ENCODE results near the gene FAM81A.
"Not testable (repeated sequence)": the region's sequence is repeated elsewhere in the genome, so short reads cannot be mapped to it uniquely, and the experiment has no call there.

Gene FAM81A

DNA sequence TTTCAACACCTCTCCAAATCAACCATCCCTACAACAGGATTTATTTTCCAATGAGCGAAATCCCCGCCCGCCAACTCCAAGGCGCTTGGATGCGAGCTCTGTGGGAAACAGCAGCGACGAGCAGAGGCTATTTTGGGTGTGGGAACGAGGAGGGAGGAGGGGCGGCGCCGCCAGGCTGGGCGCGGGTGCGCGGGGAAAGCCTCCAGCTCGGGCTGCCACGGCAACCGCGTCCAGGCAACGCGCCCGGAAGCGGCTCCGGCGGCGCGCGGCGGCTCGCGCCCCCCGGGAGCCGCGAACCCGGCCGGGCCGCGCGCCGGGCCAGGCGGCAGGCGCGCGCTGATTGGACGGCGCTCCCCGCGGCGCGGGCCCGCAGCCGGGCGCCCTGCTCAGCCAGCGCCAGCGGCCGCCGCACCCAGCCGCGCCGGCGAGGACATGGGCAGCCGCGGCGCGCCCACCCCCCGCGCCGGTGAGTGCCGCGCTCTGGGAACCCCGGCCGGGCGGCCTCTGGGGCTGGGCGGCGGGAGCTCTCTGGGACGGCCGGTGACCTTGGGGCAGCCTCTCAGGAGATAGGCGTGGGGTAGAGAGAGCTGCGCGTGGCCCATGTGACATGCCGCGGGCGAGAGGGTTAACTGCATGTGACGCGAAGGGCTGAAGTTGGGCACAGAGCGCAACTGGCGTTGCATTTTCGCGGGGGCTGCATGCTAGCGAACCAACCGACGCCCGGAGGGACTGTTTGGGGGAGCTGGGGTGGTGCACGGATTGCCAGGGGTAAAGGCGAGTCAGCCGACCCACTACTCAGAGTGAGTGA, at the start of gene FAM81A:
FAM81A (plus strand) TSS at position 370 of the 808 bp plus-strand sequence. CDS start 20,441 bp downstream, outside the sequence.
- peak; percentile 10 for DNase-seq (ENCODE audit: low read depth)

DNA sequence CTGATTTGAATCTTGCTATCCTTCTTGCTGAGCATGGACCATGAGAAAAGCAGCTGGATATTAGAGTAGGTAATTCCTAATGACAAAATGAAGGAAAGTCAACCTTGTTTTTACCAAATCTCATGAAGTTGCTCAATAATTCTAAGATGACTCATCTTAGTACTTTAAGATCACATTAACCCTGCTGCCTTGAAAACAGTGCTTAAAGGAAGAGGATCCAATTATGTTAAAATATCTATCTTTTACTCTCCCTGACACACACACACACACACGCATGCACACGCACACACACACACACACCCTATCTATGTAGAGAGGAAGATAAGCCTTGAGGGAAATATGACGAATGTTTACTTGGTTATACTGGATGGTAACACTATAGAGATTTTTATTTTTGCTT, 49.3 kb upstream of the FAM81A start:
- no peak for DNase-seq (ENCODE audit: low read depth)

DNA sequence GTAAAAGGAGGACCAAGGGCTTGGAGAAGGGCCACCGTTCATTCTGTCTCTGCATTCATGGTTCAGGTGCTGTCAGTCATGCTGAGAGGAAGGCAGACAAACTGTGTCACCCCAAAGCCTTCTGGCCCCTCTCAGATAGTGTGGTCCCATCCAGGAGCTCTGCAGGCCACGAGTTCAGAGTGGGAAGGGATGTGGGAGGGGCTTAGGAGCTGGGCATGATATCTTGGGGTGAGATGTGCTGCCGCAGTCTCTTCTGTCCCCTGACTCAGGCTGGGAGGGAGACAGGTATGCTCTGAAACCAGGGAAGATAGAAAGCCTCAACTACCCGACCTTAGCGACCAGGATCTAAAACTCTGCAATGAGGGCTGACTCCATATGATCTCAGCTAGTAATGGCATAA, 45.7 kb upstream of the FAM81A start:
- DNase-seq (ENCODE audit: low read depth) = no peak

DNA sequence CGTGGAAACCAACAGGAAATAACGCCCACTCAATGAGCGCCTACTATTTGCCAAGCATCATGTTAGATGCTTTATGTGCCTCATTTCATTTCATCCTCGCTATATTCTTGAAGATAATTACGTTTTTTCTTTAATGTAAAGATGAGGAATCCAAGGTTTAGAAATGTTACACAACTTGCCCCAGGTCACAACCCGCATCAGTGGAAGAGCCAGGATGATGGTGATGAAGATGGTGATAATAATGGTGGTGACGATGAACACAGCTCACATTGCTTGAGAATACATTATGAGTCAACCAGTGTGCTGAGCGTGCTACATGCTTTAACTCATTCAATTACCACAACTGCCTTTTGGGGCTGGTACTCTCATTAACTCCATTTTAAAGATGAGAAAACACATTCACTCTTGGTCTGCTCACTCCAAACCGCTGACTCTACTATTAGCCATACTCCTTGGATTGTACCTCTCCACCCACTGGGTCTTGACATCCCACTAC, 43.8 kb upstream of the FAM81A start:
- DNase-seq (ENCODE audit: low read depth) = no peak

DNA sequence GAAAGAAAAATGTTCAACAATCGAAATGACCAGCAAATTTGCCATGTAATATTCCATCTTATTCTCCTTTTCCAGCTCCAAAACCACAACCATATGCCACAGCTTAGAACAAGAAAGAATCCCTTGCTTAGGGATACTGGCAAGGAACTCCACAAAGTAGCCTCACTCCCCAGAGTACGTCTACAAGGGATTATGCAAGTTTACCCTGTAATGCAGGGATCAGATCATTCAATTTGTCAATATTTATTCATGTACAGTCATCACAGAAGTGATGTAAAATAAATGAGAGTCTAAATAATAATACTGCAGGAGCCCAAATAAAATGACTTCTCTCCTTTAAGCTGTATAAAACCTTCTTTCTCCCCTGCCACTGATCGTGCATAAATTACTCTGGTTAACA, 41.8 kb upstream of the FAM81A start:
- no peak for DNase-seq (ENCODE audit: low read depth)

DNA sequence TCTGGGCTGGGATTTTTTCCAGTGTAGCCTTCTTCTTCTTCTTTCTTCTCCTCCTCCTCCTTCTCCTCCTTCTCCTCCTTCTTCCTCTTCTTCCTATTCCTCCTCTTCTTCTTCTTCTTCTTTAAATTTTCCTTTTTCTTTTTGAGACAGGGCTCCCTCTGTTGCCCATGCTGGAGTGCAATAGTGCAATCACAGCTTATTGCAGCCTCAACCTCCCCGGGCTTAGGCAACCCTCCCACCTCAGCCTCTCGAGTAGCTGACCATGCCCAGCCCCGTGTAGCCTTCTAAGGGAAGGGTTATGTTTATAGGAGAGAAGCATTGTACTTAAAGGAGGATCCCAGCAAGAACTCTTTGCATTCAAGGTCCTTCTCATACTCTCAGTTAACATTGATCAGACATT, 41.3 kb upstream of the FAM81A start:
- DNase-seq (ENCODE audit: low read depth) = no peak

DNA sequence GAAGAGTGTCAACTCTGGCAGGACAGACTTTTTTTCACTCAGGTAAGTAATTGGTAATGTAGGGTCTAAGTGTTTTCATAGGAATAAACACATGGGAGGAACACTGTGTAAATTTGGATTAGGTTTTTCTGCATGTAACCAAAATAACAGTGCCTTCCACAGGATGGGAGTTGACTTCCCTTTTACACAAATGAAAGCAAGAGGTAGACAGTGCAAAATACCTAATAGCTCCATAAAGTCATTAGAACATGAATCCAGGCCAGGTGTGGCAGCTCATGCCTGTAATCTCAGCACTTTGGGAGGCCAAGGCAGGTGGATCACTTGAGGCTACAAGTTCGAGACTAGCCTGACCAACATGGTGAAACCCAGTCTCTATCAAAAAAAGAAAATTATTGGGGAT, 39.8 kb upstream of the FAM81A start:
- no peak for DNase-seq (ENCODE audit: low read depth)

DNA sequence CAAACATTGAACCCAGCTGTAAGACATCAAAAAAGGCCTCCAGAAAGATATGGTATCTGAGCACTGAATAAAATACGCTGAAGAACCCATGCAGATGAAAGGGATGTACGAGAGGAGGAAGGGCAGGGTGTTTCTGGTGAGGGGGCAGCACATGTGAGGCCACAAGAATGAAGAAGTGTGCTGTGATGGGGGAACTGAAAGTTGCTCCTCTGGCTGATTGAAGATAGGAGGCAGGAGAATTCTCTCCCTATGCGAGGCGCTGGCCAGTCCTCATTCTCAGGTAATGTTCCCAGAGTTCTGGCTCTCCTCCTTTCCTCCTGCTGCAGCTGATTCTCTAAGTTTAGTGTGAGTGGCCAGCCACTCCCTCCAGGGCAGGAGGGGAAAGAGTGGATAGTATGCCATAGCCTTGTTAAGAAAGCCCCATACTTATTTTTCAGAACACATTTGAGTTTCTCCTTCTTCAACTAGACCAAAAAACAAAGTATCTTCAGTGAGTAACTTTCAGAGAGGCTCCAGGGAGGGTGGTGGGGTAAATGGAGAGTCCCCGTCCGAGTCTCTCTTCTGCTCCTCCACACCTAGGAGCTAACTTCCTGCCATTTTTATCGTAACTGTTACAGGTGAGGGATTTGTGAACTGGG, 38.4 kb upstream of the FAM81A start:
- DNase-seq (ENCODE audit: low read depth) = no peak

DNA sequence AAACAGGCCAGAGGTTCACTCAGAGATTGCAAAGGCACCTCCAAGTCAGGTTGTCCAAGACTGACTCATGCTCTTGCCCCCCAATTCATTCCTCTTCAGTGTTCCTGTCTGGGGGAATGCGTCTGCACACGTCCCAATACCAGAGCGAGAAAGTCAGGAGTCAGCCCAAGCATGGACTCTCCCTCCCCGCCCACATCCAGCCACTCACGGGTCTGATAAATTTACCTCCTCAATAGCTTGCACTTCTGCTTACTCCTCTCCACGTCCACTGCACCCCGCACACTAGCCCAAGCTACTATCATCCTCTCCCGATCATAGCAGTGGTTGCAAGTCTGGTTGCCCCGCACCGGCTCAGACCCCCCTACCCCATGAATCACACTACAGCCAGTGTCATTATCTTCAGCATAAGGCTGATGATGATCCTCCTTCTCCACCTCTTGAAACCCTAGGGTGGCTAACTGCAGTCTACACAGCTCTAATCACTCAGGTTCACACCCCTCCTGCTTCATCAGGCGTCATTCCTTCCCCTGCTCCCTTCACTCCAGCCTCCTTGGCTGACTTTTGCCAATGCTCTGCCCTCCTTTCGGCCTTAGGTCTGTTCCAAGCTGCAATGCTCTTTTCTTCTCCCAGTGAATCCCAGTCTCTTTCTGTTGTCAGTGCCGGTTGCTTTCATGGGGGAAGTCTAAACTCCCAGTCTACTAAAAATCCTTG, 37.7 kb upstream of the FAM81A start:
- DNase-seq (ENCODE audit: low read depth) = no peak

DNA sequence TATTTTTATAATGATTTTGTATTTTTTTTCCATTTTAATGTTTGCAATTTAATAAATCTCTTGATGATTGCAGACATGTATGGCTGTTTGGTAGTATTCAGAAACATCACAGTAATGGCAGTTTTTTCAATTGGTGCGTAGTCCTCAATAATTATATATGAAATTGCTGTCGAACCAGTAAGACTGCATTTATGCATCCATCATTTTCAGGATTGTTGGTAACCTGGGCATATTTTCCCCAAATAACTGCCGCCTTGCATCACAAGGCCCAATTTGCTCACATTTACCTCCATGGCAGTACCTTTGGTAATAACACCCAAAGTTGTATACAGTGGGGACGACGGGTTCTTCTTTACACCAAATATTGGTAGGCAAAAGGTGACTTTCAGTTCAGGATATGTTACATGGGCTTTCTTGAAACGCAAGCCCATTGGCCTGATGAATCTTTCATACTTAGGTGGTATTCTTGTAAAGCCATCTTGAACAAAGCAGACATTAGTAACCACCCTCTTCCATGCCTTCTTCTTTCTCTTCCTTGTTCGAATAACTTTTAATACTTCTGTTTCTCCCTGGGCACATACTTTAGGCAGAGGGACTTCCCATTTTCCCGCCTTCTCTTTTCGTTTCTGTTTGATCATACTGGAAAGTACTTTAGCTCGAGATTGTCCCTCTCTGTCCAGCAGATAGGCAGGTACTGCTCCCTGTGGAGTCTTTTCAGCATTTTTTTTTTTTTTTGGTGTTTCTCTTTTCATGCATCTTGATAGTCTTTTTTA, 36.7 kb upstream of the FAM81A start:
- not testable (repeated sequence) for DNase-seq (ENCODE audit: low read depth)

DNA sequence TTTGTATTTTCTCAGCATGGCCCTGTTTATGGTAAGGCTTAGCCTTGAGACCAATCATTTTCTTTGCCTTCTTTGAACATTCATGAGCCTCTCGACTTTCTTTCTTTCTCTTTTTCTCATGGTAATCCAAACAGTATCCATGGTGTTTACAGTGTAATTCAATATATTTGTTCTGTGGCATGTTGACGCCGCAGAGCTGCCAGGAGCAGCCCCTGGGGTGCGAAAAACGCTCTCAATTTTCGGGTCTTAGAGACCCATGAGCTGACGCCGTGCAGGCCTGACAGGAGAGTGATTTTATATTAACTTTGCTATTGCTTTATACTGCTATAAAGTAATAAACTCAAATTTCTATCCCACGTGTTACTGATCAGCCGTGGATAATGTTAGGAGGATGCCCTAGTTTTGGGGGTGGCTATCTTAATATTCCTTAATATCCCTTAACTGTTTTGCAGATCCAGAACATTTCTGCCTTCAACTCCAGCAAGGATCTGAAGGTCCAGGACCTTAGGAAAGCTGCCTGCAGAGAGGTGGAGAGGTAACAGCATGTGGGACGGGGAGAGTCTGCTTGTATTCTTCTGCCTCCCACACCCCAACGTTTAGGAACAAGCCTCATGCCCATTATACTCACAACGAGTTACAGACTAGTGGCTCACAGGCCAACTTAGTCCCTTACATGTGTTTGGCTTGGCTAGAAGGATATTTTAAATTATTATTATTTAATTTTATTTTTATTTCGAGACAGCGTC, 36.0 kb upstream of the FAM81A start:
- DNase-seq (ENCODE audit: low read depth) = no peak

DNA sequence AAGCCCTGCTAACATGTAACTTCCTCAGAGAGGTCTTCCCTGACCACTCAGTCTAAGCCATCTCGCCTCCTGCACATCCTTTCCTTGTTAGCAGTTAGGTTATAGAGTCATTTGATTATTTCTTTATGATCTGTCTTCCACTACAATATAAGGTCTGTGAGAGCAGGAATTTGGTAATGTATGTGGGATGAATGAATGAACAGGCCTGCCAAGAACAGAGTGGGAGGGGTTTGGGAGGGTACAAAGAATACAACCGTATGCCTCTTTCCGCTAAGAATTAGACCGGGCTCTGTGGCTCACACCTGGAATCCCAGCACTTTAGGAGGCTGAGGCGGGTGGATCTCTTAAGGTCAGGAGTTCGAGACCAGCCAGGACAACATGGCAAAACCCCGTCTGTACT, 32.9 kb upstream of the FAM81A start:
- DNase-seq (ENCODE audit: low read depth) = no peak

DNA sequence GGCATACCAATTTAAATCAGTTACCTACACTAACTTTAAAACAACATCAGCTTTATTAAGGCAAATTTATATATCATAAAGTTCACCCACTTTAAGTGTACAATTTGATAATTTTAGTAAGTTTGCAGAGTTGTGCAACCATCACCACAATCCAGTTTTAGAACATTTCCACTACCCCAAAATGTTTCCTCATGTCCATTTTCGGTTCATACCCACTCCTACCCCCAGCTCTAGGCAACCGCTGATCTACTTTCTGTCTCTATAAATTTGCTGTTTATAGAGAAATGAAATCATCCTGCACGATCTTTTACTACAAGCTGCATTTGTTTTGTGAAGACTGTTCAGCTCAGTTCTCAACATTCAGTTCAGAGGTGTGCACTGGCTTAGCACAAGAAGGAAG, 31.5 kb upstream of the FAM81A start:
- no peak for DNase-seq (ENCODE audit: low read depth)

DNA sequence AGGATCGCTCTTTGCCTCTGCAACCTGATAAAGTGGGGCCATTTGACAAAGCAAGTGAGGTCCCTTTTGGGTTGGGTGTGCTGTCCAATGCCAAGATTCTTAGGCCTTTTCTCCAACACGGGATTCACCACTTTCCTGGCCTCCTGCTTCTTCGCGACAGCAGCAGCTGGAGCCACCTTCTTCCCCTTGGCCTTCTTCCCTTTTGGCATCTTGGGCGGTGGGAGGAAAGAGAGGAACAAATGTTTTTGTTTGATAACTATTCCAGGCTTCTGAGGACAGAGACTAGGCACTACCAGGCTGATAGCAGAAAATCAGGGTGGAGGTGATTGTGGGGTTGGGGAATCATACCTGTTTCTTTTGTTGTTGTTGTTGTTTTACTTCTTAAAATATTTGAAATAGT, 30.0 kb upstream of the FAM81A start:
- no peak for DNase-seq (ENCODE audit: low read depth)

DNA sequence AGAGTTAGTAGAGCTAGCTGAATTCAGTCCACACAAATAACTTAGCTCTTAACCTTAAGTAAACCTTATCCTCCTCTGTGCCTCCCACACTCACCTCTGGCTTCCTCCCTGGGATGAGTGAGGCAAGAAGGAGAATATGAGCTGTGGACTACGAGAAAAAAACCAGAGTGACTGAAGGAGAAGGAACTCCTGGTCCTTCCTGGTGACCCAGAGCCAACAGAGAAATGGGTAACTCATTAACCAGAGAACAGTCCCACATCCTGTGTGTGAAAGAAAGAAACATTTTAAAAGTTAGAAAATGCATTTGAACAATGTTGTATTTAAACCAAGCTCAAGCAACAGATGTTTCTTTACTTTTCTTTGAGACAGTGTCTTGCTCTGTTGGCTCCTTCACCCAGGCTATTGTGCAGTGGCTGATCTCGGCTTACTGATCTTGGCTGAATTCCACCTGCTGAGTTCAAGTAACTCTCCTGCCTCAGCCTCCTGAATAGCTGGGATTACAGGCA, 27.5 kb upstream of the FAM81A start:
- DNase-seq (ENCODE audit: low read depth) = no peak

DNA sequence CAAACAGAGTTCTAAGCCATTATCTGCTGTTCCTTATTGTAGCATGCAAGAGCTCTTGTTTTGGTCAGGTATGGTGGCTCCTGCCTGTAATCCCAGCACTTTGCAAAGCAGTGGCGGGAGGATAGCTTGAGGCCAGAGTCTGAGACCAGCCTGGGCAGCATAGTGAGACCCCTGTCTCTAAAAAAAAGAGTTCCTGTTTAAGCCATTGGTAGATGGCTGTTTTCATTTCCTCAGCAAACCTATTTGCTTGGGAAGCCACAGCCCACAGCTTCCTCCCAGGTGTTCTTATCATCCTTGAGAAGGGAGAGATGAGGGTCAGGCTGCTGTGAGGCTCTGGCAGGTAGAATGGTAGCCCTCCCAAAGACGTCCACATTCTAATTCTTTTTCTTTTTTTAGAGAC, 24.4 kb upstream of the FAM81A start:
- DNase-seq (ENCODE audit: low read depth) = no peak

DNA sequence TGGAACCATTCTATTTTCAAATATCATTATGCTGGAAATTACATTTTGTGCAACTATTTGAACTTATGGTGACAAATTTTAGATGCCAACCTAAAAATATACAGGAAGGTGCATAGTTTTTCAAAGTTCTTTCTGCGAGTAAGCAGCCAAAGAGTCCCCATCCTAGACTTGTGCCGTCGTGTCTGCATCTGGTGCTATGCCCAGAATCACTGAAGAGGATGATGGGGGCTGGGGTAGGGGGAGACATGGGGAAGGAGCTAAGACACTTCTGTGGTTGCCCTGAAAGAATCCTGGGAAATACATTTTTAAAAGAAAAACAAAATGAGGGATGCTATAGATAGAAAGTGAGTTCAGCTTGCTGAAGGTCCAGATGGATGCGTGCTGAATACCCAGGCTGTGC, 21.2 kb upstream of the FAM81A start:
- no peak for DNase-seq (ENCODE audit: low read depth)

DNA sequence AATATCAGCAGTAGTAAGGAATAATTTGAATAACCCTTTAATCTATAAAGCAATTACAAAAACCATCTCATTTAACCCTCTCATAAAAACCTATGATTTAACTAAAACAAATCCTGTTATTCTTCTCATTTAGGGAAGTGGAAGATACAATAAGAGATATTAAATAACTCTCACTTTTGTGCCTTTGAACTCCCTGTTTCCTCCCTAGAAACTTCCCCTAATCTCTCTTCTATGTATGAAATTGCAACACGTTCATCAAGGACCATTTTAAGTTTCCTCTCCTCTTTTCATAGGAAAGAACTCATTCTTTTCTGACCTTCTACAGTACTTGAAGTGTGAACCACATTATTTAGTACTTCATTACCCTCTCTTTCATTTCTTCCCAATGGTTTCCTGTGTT, 18.8 kb upstream of the FAM81A start:
- no peak for DNase-seq (ENCODE audit: low read depth)

DNA sequence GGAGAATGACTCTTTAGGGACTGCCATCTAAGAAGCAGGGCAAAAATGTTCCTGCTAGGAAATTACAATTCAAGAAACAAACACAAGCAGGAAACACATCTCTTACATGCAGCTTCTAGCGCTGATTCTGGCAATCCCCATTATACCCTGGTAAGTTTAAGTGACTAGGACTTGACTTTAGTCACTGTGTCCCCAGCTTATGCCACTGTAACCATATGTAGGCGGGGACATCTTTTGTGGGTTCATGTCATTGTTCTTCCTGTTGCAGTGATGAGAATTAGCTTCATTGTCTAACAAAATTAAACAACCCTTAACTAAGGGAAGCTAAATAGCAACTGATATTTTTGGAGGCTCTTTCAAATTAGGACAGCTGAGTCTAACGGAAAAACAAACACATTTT, 17.9 kb upstream of the FAM81A start:
- DNase-seq (ENCODE audit: low read depth) = no peak

DNA sequence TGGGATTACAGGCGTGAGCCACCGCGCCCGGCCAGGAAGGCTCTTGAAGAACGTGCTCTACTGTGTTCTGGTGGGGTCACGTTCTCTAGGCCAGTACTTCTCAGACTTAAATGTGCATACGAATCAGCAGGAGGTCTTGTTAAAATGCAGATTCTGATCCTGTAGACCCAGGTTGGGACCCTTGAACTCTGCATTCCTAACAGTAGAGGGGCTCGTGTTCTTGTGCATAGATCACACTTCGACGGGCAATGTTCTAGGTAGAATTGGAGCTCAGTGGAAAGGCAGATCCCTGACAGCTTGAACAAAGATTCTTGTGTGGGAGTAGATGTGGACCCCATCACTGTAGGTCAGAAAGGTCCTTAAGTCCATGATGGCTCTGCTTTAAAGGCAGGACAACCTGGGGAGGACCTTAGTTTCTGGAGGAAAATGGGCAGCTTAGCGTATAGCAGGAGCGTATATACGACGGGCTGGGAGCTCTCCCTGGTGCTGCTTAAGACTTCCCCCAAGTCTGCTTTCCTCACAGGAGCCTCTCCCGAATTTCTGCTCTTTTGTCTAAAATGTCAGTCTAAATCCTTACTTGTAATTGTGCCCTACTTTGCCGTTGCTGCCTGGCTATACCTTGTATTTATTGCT, 16.9 kb upstream of the FAM81A start:
- DNase-seq (ENCODE audit: low read depth) = no peak

DNA sequence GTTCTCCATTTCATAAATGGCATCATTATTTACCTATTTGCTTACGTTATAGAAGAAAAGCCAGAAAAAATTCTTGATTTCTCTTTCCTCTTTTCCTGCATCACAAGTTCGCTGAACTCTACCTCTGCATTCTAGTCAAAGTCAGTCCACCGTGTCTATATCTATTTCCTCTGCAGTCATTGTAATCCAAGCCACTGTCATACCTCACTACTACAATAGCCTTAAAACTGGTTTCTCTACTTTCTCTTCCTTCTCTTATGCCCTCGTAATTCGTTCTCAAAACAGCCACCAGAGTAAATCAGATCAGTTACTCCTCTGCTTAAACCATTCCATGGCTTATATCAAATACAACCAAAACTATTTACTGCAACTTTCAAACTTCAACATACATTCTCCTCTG, 13.4 kb upstream of the FAM81A start:
- no peak for DNase-seq (ENCODE audit: low read depth)
